ENCODE results near the gene LILRB4.

The LILRB4 gene

GRCh38 chr19:54650108-54650655 lies 12.6 kb upstream of the LILRB4 start:
- H3K4me2 ChIP-seq (ENCODE audit: low read depth, low read length, poor library complexity, severe bottlenecking) = no peak overlapping the region
- no peak overlapping the region for H3K27ac ChIP-seq (ENCODE audit: low read depth, low read length)
- H3K9ac ChIP-seq (ENCODE audit: low read length) = no peak overlapping the region
- H2AFZ ChIP-seq (ENCODE audit: low read depth, low read length, severe bottlenecking) = no peak overlapping the region
- H3K36me3 ChIP-seq (ENCODE audit: low read length) = no peaks in the 10 kb centered on the region
- TF ChIP-seq CTCF (IDR thresholded peaks at IDR 0.05; ENCODE audit: insufficient read depth, low read length, poor library complexity, severe bottlenecking) = no peak
- no peak for TF ChIP-seq EZH2phosphoT487 (conservative IDR thresholded peaks at IDR 0.05; ENCODE audit: low read length)
- no peak overlapping the region for H3K4me3 ChIP-seq (ENCODE audit: insufficient read depth, low read length, poor library complexity, severe bottlenecking)
- H3K9me2 ChIP-seq (replicated peaks; ENCODE audit: insufficient read depth, low read length) = no peaks in the 10 kb centered on the region
- H3K9me3 ChIP-seq (ENCODE audit: insufficient read depth, low read length) = no peaks in the 10 kb centered on the region
- no peaks in the 10 kb centered on the region for H4K20me1 ChIP-seq (ENCODE audit: low read depth, low read length)
- no peaks in the 10 kb centered on the region for H3F3A ChIP-seq (ENCODE audit: insufficient read depth)
- no peaks in the 10 kb centered on the region for H3K79me2 ChIP-seq (ENCODE audit: insufficient read depth, low read length)
- no peaks in the 10 kb centered on the region for H3K27me3 ChIP-seq (ENCODE audit: low read length)

- H4K20me1 ChIP-seq (ENCODE audit: low read depth, low read length) = no peaks in the 10 kb centered on the region
- TF ChIP-seq CTCF (IDR thresholded peaks at IDR 0.05; ENCODE audit: insufficient read depth, low read length, poor library complexity, severe bottlenecking) (peak; percentile 48), EZH2phosphoT487 (conservative IDR thresholded peaks at IDR 0.05; ENCODE audit: low read length) (no peak)
- no peaks in the 10 kb centered on the region for H3K79me2 ChIP-seq (ENCODE audit: insufficient read depth, low read length)
- H2AFZ ChIP-seq (ENCODE audit: low read depth, low read length, severe bottlenecking) = no peak overlapping the region
- H3K36me3 ChIP-seq (ENCODE audit: low read length) = no peaks in the 10 kb centered on the region
- H3F3A ChIP-seq (ENCODE audit: insufficient read depth) = no peaks in the 10 kb centered on the region
- no peaks in the 10 kb centered on the region for H3K27me3 ChIP-seq (ENCODE audit: low read length)
- H3K4me2 ChIP-seq (ENCODE audit: low read depth, low read length, poor library complexity, severe bottlenecking) = no peak overlapping the region
- H3K9me3 ChIP-seq (ENCODE audit: insufficient read depth, low read length) = no peaks in the 10 kb centered on the region
- no peak overlapping the region for H3K4me3 ChIP-seq (ENCODE audit: insufficient read depth, low read length, poor library complexity, severe bottlenecking)
- H3K9me2 ChIP-seq (replicated peaks; ENCODE audit: insufficient read depth, low read length) = no peaks in the 10 kb centered on the region
- H3K9ac ChIP-seq (ENCODE audit: low read length) = no peak overlapping the region
- no peak overlapping the region for H3K27ac ChIP-seq (ENCODE audit: low read depth, low read length)
Measured at GRCh38 chr19:54653181-54653809, 9.5 kb upstream of the LILRB4 start.

GRCh38 chr19:54654447-54655321 lies 8.1 kb upstream of the LILRB4 start:
- Histone ChIP-seq H3K4me2 (ENCODE audit: low read depth, low read length, poor library complexity, severe bottlenecking) (no peak overlapping the region), H4K20me1 (ENCODE audit: low read depth, low read length) (no peaks in the 10 kb centered on the region), H3K4me3 (ENCODE audit: insufficient read depth, low read length, poor library complexity, severe bottlenecking) (no peak overlapping the region), H3F3A (ENCODE audit: insufficient read depth) (no peaks in the 10 kb centered on the region), H2AFZ (ENCODE audit: low read depth, low read length, severe bottlenecking) (no peak overlapping the region), H3K27ac (ENCODE audit: low read depth, low read length) (no peak overlapping the region), H3K9me2 (replicated peaks; ENCODE audit: insufficient read depth, low read length) (no peaks in the 10 kb centered on the region), H3K27me3 (ENCODE audit: low read length) (no peaks in the 10 kb centered on the region), H3K79me2 (ENCODE audit: insufficient read depth, low read length) (no peaks in the 10 kb centered on the region), H3K9me3 (ENCODE audit: insufficient read depth, low read length) (no peaks in the 10 kb centered on the region), H3K36me3 (ENCODE audit: low read length) (no peaks in the 10 kb centered on the region), H3K9ac (ENCODE audit: low read length) (no peak overlapping the region)
- TF ChIP-seq EZH2phosphoT487 (conservative IDR thresholded peaks at IDR 0.05; ENCODE audit: low read length) (no peak), CTCF (IDR thresholded peaks at IDR 0.05; ENCODE audit: insufficient read depth, low read length, poor library complexity, severe bottlenecking) (no peak)
